Panc1 (cell line): Measurements from ENCODE around the gene ALG12. TPM values are rescaled to one million over a fixed set of nuclear protein-coding genes. Genes with fewer than 3 reads are reported as not detected.

Experiments used
- ATAC-seq: fragments of 200-7000 bp; cut with Tn5 transposase; 2 replicates; pipeline ENCODE4 v1.9.1; 2020; ENCODE audit warnings: mild to moderate bottlenecking, moderate library complexity
- BruUV-seq: library from RNA; stranded (reverse); fragments of 400-500 nt; replicated peaks from 2 replicates; lab custom pipeline; 2021; lab: Mats Ljungman, UMichigan
- CTCF ChIA-PET: fragments of 300-600 bp; sonication (Branson Sonifier 250); formaldehyde crosslinking; loops from one replicate; lab custom pipeline; 2022; ENCODE audit warnings: antibody characterized with exemption; lab: Charles Lee
- POLR2A ChIA-PET: fragments of 300-600 bp; sonication (Branson Sonifier 250); formaldehyde crosslinking; loops from one replicate; lab custom pipeline; 2022; ENCODE audit warnings: antibody characterized with exemption; lab: Charles Lee
- DNase-seq: peaks from one replicate; pipeline ENCODE4 v3.0.0-alpha.2; 2010; ENCODE audit warnings: low read depth, low spot score
- H3K27ac ChIP-seq: 2 replicates; pipeline ENCODE4 v1.5.1; 2011; ENCODE audit warnings: mild to moderate bottlenecking, low read length, inconsistent platforms
- H3K27me3 ChIP-seq: fragments of 200-500 bp; sonication (Bioruptor generic); 2 replicates; pipeline ENCODE4 v1.6.0; 2014; ENCODE audit warnings: low read length, inconsistent platforms; ENCODE audit not compliant: control insufficient read depth, insufficient read depth
- H3K36me3 ChIP-seq: fragments of 200-500 bp; sonication (Bioruptor generic); 2 replicates; pipeline ENCODE4 v1.5.1; 2014; ENCODE audit warnings: inconsistent platforms, mild to moderate bottlenecking, low read length, moderate library complexity; ENCODE audit not compliant: control insufficient read depth, insufficient read depth
- H3K4me1 ChIP-seq: 2 replicates; pipeline ENCODE4 v1.5.1; 2011; ENCODE audit warnings: inconsistent platforms, mild to moderate bottlenecking, low read length, moderate library complexity; ENCODE audit not compliant: control insufficient read depth, insufficient read depth
- H3K4me3 ChIP-seq, 2 experiments: 2 replicates each; pipeline ENCODE4 v1.5.1; 2011 to 2012; ENCODE audit warnings: low read depth in 2 of 2, low read length in 2 of 2, mild to moderate bottlenecking in 2 of 2, inconsistent platforms in 1 of 2, moderate library complexity in 1 of 2
- H3K9me3 ChIP-seq: fragments of 200-500 bp; sonication (Bioruptor generic); 2 replicates; pipeline ENCODE4 v1.5.1; 2014; ENCODE audit warnings: low read depth, mild to moderate bottlenecking, inconsistent platforms, low read length, moderate library complexity; ENCODE audit not compliant: control insufficient read depth, insufficient read depth
- CTCF ChIP-seq: fragments of 450-650 bp; IDR thresholded peaks from 2 replicates; pipeline ENCODE4 v1.5.1; 2017; ENCODE audit warnings: mild to moderate bottlenecking
- POLR2AphosphoS5 ChIP-seq: IDR thresholded peaks from 2 replicates; pipeline ENCODE4 v1.6.1; 2012; ENCODE audit warnings: mild to moderate bottlenecking, low read depth, low read length, moderate library complexity
- SIN3A ChIP-seq: IDR thresholded peaks from 2 replicates; pipeline ENCODE4 v1.6.1; 2012; ENCODE audit warnings: low read depth, mild to moderate bottlenecking, low read length, moderate library complexity, borderline replicate concordance; ENCODE audit not compliant: insufficient read depth
- TCF7L2 ChIP-seq: IDR thresholded peaks from 2 replicates; pipeline ENCODE4 v1.6.1; 2011; ENCODE audit warnings: mild to moderate bottlenecking, low read depth, low read length, inconsistent platforms
- in situ Hi-C: cut with HindIII; loops from 2 replicates; pipeline ENCODE4 v1.10.0; 2016; ENCODE audit warnings: low sequenced_read_pairs, low pct_unique_long_range_greater_than_20kb
- intact Hi-C: fragments of 100-400 bp; cut with micrococcal nuclease; formaldehyde crosslinking; loops from one replicate; pipeline ENCODE4 v1.10.0; 2022; ENCODE audit not compliant: unreplicated experiment
- total RNA-seq: library from RNA; stranded (reverse); gene quantifications from one replicate; pipeline ENCODE4 v1.2.1, GENCODE V29; 2021; ENCODE audit not compliant: unreplicated experiment
- TF ChIP-seq, protein P1 (sequence below), 2 experiments: IDR thresholded peaks; 2 replicates each; pipeline ENCODE4 v1.6.1; 2011 to 2012; ENCODE audit warnings: low read depth in 2 of 2, control low read depth in 1 of 2, low read length in 1 of 2, mild to moderate bottlenecking in 1 of 2, moderate library complexity in 1 of 2; ENCODE audit not compliant: insufficient read depth in 1 of 2

ALG12 gene
- total RNA-seq, 1 experiment from 2014 or later, result 23.4 TPM

DNA sequence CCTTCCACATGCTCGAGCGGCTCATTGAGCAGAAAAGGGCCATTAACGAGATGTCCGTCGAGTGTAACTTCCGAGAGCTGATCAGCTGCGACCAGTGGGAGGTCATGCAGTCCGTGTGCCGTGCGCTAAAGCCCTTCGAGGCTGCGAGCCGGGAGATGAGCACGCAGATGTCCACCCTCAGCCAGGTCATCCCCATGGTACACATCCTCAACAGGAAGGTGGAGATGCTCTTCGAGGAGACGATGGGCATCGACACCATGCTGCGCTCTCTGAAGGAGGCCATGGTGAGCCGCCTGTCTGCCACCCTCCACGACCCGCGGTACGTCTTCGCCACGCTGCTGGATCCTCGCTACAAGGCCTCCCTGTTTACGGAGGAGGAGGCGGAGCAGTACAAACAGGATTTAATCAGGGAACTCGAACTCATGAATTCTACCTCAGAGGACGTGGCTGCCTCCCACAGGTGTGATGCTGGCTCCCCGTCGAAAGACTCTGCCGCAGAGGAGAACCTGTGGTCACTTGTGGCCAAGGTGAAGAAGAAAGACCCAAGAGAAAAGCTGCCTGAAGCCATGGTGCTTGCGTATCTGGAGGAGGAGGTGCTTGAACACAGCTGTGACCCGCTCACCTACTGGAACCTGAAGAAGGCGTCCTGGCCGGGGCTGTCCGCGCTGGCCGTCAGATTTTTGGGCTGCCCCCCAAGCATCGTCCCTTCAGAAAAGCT lies 31.7 kb downstream of the ALG12 start:
- POLR2A ChIA-PET, result no interaction called here
- Histone ChIP-seq H3K4me1 (no peaks in the 10 kb centered on the region), H3K27me3 (no peaks in the 10 kb centered on the region), H3K4me3 (no peak overlapping the region), H3K27ac (no peak overlapping the region), H3K36me3 (no peaks in the 10 kb centered on the region), H3K9me3 (no peaks in the 10 kb centered on the region; the same call in 1 of the 2 replicates)
- in situ Hi-C loops (no loop called here), intact Hi-C loops (no loop called here)
- CTCF ChIA-PET, result no interaction called here
- no TSS peak for BruUV-seq
- TF ChIP-seq POLR2AphosphoS5 (no peak), TCF7L2 (no peak), SIN3A (no peak), CTCF (no peak)
- TF ChIP-seq, protein P1, sequence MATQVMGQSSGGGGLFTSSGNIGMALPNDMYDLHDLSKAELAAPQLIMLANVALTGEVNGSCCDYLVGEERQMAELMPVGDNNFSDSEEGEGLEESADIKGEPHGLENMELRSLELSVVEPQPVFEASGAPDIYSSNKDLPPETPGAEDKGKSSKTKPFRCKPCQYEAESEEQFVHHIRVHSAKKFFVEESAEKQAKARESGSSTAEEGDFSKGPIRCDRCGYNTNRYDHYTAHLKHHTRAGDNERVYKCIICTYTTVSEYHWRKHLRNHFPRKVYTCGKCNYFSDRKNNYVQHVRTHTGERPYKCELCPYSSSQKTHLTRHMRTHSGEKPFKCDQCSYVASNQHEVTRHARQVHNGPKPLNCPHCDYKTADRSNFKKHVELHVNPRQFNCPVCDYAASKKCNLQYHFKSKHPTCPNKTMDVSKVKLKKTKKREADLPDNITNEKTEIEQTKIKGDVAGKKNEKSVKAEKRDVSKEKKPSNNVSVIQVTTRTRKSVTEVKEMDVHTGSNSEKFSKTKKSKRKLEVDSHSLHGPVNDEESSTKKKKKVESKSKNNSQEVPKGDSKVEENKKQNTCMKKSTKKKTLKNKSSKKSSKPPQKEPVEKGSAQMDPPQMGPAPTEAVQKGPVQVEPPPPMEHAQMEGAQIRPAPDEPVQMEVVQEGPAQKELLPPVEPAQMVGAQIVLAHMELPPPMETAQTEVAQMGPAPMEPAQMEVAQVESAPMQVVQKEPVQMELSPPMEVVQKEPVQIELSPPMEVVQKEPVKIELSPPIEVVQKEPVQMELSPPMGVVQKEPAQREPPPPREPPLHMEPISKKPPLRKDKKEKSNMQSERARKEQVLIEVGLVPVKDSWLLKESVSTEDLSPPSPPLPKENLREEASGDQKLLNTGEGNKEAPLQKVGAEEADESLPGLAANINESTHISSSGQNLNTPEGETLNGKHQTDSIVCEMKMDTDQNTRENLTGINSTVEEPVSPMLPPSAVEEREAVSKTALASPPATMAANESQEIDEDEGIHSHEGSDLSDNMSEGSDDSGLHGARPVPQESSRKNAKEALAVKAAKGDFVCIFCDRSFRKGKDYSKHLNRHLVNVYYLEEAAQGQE (IDR thresholded peaks at IDR 0.05; ENCODE audit: insufficient read depth in 1 of 2, low read depth in 2 of 2, low read length in 1 of 2), result no peak
- DNase-seq, result no peak
- no peak for ATAC-seq

DNA sequence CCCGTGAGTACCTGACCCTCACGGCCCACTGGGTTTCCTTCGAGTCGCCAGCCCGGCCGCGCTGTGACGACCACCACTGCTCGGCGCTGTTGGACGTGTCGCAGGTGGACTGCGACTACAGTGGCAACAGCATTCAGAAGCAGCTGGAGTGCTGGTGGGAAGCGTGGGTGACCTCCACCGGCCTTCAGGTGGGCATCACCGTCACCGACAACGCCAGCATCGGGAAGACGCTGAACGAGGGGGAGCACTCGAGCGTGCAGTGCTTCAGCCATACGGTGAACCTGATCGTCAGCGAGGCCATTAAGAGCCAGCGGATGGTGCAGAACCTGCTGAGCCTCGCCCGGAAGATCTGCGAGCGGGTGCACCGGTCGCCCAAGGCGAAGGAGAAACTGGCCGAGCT lies 32.4 kb downstream of the ALG12 start:
- no peak for ATAC-seq
- H3K9me3 ChIP-seq, result no peaks in the 10 kb centered on the region; the same call in 1 of the 2 replicates
- no peak overlapping the region for H3K27ac ChIP-seq
- H3K4me3 ChIP-seq, result no peak overlapping the region
- H3K27me3 ChIP-seq, result no peaks in the 10 kb centered on the region
- BruUV-seq, result no TSS peak
- no peaks in the 10 kb centered on the region for H3K36me3 ChIP-seq
- POLR2A ChIA-PET, result no interaction called here
- H3K4me1 ChIP-seq, result no peaks in the 10 kb centered on the region
- intact Hi-C loops, result no loop called here
- CTCF ChIA-PET, result no interaction called here
- TF ChIP-seq POLR2AphosphoS5 (no peak), TCF7L2 (no peak), CTCF (no peak), SIN3A (no peak)
- TF ChIP-seq, protein P1 (IDR thresholded peaks at IDR 0.05; ENCODE audit: insufficient read depth in 1 of 2, low read depth in 2 of 2, low read length in 1 of 2), result no peak
- DNase-seq, result no peak
- in situ Hi-C loops, result no loop called here
